Duodenal mucosa (tissue), 2 donors: ENCODE data around the gene MCEE.

Experiments used
- H3K27ac ChIP-seq: one replicate; pipeline ENCODE4 v1.7.0; 2013; ENCODE audit warnings: low read depth, low read length
- H3K27me3 ChIP-seq, 2 donors: one replicate each; pipeline ENCODE4 v1.7.0; 2013; ENCODE audit warnings: low read length in 2 of 2, control low read depth in 1 of 2; ENCODE audit not compliant: insufficient read depth in 2 of 2, control insufficient read depth in 1 of 2
- H3K36me3 ChIP-seq, 2 donors: one replicate each; pipeline ENCODE4 v1.7.0; 2013; ENCODE audit warnings: low read length in 2 of 2, control low read depth in 1 of 2; ENCODE audit not compliant: insufficient read depth in 2 of 2, control insufficient read depth in 1 of 2
- H3K4me1 ChIP-seq, 2 donors: one replicate each; pipeline ENCODE4 v1.7.0; 2013; ENCODE audit warnings: low read length in 2 of 2, control low read depth in 1 of 2; ENCODE audit not compliant: insufficient read depth in 2 of 2, control insufficient read depth in 1 of 2
- H3K4me3 ChIP-seq, 2 donors: one replicate each; pipeline ENCODE4 v1.7.0; 2013; ENCODE audit warnings: low read length in 2 of 2, low read depth in 1 of 2
- H3K9ac ChIP-seq, 2 donors: one replicate each; pipeline ENCODE4 v1.7.0; 2013; ENCODE audit warnings: low read length in 2 of 2, low read depth in 1 of 2
- H3K9me3 ChIP-seq, 2 donors: one replicate each; pipeline ENCODE4 v1.7.0; 2013; ENCODE audit warnings: low read length in 2 of 2, control low read depth in 1 of 2; ENCODE audit not compliant: control insufficient read depth in 1 of 2

The MCEE gene

GRCh38 chr2:71129114-71129901 is 721 bp downstream of the MCEE start:
- Histone ChIP-seq H3K9me3 (no peaks in the 10 kb centered on the region), H3K27ac (peak overlapping the region; percentile 84), H3K27me3 (no peaks in the 10 kb centered on the region), H3K4me3 (peak overlapping the region; percentile 96 to 100), H3K36me3 (peaks cover 0 to 13% of the 10 kb centered on the region in 2 donors), H3K4me1 (peaks cover 14 to 21% of the 10 kb centered on the region in 2 donors), H3K9ac (peak overlapping the region; percentile 88 to 99)

- H3K36me3 ChIP-seq: peaks cover 5 to 18% of the 10 kb centered on the region in 2 donors
- no peak overlapping the region for H3K9ac ChIP-seq
- no peaks in the 10 kb centered on the region for H3K9me3 ChIP-seq
- H3K27ac ChIP-seq: no peak overlapping the region
- H3K4me1 ChIP-seq: peaks cover 9 to 15% of the 10 kb centered on the region in 2 donors
- H3K27me3 ChIP-seq: no peaks in the 10 kb centered on the region
- H3K4me3 ChIP-seq: no peak overlapping the region
Measured at GRCh38 chr2:71126957-71127356, 3.1 kb downstream of the MCEE start.

GRCh38 chr2:71125506-71126294 is 4.3 kb downstream of the MCEE start:
- peaks cover 8 to 23% of the 10 kb centered on the region in 2 donors for H3K36me3 ChIP-seq
- no peak overlapping the region for H3K4me3 ChIP-seq
- no peak overlapping the region for H3K9ac ChIP-seq
- H3K27ac ChIP-seq: no peak overlapping the region
- no peaks in the 10 kb centered on the region for H3K9me3 ChIP-seq
- peaks cover 5 to 7% of the 10 kb centered on the region in 2 donors for H3K4me1 ChIP-seq
- H3K27me3 ChIP-seq: no peaks in the 10 kb centered on the region

- Histone ChIP-seq H3K9me3 (no peaks in the 10 kb centered on the region), H3K9ac (no peak overlapping the region), H3K4me3 (no peak overlapping the region), H3K36me3 (peaks cover 12 to 50% of the 10 kb centered on the region in 2 donors), H3K4me1 (no peaks in the 10 kb centered on the region), H3K27me3 (no peaks in the 10 kb centered on the region), H3K27ac (no peak overlapping the region)
Measured at GRCh38 chr2:71122387-71123298, 7.4 kb downstream of the MCEE start.

GRCh38 chr2:71121479-71121878 is 8.6 kb downstream of the MCEE start:
- no peak overlapping the region for H3K27ac ChIP-seq
- H3K4me1 ChIP-seq: no peaks in the 10 kb centered on the region
- no peaks in the 10 kb centered on the region for H3K27me3 ChIP-seq
- no peaks in the 10 kb centered on the region for H3K9me3 ChIP-seq
- peaks cover 12 to 50% of the 10 kb centered on the region in 2 donors for H3K36me3 ChIP-seq
- H3K9ac ChIP-seq: no peak overlapping the region
- H3K4me3 ChIP-seq: no peak overlapping the region

GRCh38 chr2:71120195-71120594 is 9.8 kb downstream of the MCEE start:
- Histone ChIP-seq H3K27ac (no peak overlapping the region), H3K36me3 (peaks cover 12 to 46% of the 10 kb centered on the region in 2 donors), H3K4me1 (no peaks in the 10 kb centered on the region), H3K9me3 (no peaks in the 10 kb centered on the region), H3K4me3 (no peak overlapping the region), H3K27me3 (no peaks in the 10 kb centered on the region), H3K9ac (no peak overlapping the region)

- no peak overlapping the region for H3K4me3 ChIP-seq
- peaks cover 7 to 52% of the 10 kb centered on the region in 2 donors for H3K36me3 ChIP-seq
- H3K9me3 ChIP-seq: no peaks in the 10 kb centered on the region
- no peak overlapping the region for H3K9ac ChIP-seq
- H3K27ac ChIP-seq: no peak overlapping the region
- H3K4me1 ChIP-seq: no peaks in the 10 kb centered on the region
- no peaks in the 10 kb centered on the region for H3K27me3 ChIP-seq
Measured at GRCh38 chr2:71117063-71117462, 13.0 kb downstream of the MCEE start.

GRCh38 chr2:71113843-71114242 is 16.2 kb downstream of the MCEE start:
- H3K36me3 ChIP-seq: peaks cover 0 to 34% of the 10 kb centered on the region in 2 donors
- H3K9me3 ChIP-seq: no peaks in the 10 kb centered on the region
- H3K27ac ChIP-seq: no peak overlapping the region
- no peaks in the 10 kb centered on the region for H3K4me1 ChIP-seq
- H3K4me3 ChIP-seq: no peak overlapping the region
- H3K9ac ChIP-seq: no peak overlapping the region
- H3K27me3 ChIP-seq: no peaks in the 10 kb centered on the region

GRCh38 chr2:71108091-71108490 is 21.9 kb downstream of the MCEE start:
- Histone ChIP-seq H3K9ac (no peak overlapping the region), H3K9me3 (no peaks in the 10 kb centered on the region), H3K36me3 (peaks cover 0 to 13% of the 10 kb centered on the region in 2 donors), H3K4me1 (no peaks in the 10 kb centered on the region), H3K27ac (no peak overlapping the region), H3K4me3 (no peak overlapping the region), H3K27me3 (no peaks in the 10 kb centered on the region)
